Body of pancreas (tissue), 4 donors: ENCODE data around the gene EPG5.

Experiments
- CTCF ChIP-seq, 7 experiments: fragments of 450-650 bp in 4 of 7; fragments of 200-600 bp in 3 of 7; sonication (generic) in 3 of 7; IDR thresholded peaks; one replicate each; pipeline ENCODE4 v1.5.1; 2016 to 2019; ENCODE audit warnings: antibody characterized with exemption in 7 of 7
- POLR2A ChIP-seq, 3 donors: fragments of 450-650 bp; IDR thresholded peaks; one replicate each; pipeline ENCODE4 v1.6.1; 2016; ENCODE audit warnings: antibody characterized with exemption in 3 of 3, mild to moderate bottlenecking in 2 of 3

GRCh38 chr18:45932708-45933107, 34.4 kb downstream of the EPG5 start:
- TF ChIP-seq CTCF (IDR thresholded peaks at IDR 0.05) (no peak), POLR2A (IDR thresholded peaks at IDR 0.05) (no peak)
